Renal cortical epithelial cell (primary cell): Measurements from ENCODE around the gene ZNF804B. TPM values are rescaled to one million over a fixed set of nuclear protein-coding genes. Genes with fewer than 3 reads are reported as not detected.

Experiments
- DNase-seq: peaks from one replicate; pipeline ENCODE4 v3.0.0-alpha.2; 2011; ENCODE audit warnings: low read depth
- total RNA-seq: library from RNA; depleted of rRNA; stranded (reverse); fragments of >200 nt; gene quantifications from 2 replicates; pipeline ENCODE4 v1.2.3, GENCODE V29; 2014

ZNF804B gene
- total RNA-seq, 1 donor from 2014 or later = not detected

DNA sequence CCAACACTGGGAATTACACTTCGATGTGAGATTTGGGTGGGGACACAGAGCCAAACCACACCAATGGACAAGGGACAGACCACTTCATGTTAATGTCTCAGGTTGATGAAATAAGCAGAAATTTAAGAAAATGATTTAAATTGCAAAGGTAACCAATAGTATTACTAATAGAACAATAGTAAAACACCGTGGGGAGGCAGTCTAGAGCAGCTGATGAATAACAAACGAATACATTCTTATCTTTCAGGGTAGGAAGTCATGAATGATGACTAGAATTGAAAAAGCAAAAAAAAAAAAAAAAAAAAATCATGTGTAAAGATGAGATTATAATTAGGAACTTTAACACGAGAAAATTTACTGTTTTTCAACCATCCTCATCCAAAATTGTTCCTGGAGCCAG, 207.9 kb downstream of the ZNF804B start:
- DNase-seq = no peak

DNA sequence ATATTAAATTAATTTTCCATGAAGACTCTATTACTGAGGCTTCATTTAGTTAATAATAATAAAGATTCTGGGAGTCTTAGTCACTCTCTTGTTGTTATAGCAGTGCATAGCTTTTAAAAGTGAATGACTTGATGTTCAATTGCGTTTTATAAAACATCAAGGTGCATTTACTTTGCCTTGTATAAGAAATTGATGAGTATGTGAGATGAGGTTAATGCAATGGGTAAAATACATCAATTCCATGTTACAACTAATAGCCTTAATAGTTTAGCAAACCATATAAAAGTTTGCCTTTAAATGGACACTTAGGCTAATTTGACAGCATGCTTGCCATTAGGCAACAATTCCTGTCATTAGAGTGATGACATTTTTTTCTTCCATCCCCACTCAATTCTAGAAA, 209.7 kb downstream of the ZNF804B start:
- DNase-seq = no peak

DNA sequence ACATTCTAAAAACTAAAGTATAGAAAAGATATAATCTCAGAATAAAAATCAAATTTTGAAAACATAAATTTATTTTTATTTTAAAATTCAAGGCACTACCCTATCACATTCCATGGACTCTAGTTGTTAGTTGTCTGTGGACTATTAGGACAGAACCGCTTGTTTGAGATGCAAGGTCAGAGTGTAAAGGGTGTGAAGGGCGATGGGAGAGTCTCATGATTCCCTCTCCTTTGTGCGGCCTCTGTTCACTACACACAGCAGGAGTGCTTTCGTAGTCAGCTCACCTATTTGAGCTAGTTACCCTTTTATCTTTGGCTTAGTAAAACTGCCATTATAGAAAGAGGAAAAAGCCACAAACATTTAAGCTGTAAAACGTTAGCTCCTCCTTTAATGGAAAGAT, 225.8 kb downstream of the ZNF804B start:
- DNase-seq = no peak

DNA sequence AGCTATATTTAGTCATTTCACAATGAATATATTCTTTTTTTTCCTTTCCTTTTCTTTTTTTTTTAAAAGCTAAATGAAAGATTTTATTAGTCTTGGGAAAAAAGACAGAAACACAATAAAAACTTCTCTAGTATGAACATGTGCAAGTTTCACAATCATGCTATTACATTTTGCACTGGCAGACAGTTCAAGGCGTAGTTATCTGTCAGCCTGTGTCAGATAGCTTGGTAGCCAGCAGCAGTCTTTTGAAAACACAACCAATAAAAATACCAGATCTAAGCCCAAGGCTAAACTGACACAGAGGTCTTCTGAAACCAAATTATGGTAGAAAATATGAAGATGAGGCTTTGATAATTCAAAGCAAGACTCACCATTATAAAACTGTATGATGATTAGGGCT, 241.8 kb downstream of the ZNF804B start:
- no peak for DNase-seq

DNA sequence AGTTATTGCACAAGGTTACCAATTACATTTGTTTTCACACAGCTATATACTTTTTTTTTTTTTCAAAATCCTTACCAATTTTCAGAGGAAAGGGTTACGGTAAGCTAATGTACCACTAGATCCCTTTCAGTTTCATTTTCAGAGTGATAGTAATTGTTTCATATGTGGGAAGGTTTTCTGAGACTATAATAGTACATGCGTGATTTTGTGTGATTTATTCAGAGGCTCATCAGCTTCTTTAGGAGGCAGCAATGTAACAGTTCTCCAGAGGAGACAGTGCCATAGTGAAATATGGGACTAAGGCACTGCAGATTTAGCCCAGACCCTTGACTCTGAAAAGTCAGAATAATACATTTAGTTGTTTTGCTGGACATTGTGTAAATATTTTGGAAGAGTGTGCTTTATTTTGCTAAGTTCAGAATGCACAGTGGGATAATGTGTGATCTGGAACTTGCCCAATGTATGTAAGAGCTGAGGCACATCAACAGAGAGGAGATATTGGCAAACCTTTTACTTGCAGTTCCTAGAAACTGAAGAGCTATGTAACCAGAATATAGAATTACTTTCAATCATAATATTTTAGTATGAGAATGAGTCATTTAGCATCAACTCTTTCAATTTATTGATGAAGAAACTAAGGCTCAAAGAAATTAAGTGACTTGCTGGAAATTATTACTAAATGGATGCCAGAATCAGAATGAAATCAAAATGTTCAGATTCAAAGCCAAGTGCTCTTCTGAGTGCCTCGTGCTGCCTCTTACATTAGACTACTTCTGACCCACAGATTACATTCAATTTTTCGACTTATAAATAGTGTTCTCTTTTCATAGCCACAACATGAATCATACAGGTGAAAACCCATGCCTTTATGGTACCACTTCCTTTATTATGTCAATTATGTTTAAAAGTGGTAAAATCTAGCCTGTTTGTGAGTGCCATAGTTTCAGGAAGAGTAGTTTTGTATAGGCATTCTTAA, 243.8 kb downstream of the ZNF804B start:
- DNase-seq = peak; percentile 19

DNA sequence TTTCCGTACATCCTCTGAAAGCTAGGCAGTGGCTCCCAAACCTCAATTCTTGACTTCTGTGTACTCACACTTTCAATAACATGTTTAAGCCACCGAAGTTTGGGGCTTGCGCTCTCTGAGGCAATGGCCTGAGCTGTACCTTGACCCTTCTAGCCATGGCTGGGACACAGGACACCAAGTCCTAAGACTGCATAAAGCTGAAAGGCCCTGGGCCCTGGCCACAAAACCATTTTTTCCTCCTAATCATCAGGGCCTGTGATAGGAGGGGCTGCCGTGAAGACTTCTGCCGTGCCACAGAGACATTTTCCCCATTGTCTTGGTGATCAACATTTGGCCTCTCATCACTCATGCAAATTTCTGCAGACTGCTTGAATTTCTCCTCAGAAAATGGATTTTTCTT, 252.5 kb downstream of the ZNF804B start:
- no peak for DNase-seq

DNA sequence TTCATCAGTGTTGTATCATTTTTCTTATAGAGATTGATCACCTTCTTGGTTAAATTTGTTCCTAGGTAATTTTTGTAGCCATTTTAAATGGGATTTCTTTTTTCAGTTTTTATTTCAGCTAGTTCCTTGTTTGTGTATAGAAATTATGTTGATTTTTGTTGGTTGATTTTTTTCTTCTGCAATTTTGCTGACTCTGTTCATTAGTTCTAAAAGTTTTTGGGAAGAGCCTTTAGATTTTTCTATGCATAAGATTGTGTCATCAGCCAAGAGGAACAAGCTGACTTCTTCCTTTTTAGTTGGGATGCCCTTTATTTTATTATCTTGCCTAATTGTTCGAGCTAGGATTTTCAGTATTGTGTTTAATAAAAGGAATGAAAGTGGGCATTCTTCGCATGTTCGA, 258.2 kb downstream of the ZNF804B start:
- no peak for DNase-seq

DNA sequence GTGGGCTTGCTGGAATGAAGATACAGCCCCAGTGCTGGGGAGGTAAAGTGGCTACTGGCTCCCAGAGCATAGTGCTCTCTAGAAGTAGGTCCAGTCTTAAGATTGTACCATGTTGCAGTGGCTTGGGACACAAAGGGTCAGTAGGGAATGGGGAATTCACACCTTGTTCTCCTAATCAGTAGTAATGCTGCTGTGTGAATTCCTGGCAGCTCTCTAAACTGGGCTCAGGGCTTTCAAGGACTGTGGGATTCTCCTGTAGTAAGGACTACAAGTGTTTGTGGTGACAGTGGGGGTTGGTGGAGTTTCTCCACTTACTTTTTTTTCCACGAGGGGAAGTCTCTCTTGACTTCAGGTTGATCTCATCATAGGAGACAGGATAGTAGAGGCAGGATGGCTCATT, 262.2 kb downstream of the ZNF804B start:
- DNase-seq = no peak

DNA sequence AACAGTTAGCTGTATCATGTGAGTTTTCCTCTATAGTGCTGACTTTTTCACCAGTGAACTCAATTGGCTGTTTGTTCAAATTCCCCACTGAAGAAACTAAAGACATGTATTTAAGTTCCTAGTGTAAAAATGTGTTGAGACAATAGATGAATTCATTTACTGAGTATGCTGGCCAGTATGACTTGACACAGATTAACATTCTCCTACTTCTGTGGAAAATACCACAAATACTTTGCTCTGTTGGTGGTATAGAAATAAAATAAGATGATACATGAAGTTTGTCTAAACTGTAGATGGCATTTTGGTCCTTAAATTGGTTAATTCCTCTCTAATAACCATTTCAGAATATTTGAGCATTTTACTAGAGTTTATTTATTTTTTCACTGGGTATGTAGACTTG, 263.7 kb downstream of the ZNF804B start:
- DNase-seq = no peak

DNA sequence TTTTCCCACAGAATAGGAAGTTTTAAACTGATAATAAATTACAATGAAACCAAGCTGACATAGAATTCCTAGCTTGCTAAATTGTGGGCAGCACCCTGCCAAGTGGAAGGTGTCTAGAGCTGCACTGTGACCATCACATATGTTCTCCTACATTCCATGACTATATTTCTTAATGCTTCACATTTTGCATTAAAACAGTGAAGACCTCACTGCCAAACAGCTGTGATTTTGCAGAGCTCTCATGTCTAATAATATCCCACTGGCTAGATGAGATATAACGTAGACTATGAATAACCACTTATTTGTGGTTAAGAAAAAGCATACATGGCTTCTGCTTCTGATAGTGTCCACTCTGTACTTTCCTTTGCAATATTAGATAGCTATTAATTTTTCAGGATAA, 264.4 kb downstream of the ZNF804B start:
- DNase-seq = no peak

DNA sequence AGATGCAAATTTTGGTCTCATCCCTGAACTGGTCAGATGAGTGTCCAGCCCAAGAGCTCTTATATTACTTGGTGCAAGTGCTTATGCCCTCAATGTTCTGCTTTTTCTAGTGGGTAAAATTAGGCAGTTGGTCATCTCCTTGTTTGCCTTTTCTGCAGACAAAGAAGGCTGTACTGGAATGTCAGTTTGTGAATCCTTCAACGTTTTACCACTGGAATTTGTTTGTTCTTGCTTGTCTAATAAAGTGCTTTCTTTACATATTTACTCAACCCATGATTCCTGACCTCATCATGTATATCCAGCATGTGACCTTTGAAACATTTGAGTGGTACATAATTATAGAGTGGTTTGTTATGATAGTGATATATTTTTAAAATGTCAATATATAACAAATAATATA, 268.3 kb downstream of the ZNF804B start:
- DNase-seq = peak; percentile 16

DNA sequence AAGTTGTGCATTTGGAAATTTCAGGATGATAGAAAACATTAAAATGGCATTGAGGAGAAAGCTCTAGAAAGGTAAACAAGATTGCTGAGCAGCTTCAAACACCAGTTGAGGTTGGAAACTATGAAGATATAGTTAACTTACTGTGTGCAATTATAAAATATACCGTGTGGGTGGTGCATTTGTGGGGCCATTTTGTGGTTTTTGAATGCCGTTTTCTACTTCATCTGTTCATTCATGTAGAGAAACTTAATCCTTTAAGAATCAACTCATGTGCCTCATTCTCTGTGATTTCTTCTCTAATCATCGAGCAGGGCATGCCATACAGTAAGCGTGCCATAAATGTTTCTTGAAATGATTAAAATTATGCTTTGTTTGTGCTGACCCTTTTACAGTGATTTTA, 268.8 kb downstream of the ZNF804B start:
- no peak for DNase-seq

DNA sequence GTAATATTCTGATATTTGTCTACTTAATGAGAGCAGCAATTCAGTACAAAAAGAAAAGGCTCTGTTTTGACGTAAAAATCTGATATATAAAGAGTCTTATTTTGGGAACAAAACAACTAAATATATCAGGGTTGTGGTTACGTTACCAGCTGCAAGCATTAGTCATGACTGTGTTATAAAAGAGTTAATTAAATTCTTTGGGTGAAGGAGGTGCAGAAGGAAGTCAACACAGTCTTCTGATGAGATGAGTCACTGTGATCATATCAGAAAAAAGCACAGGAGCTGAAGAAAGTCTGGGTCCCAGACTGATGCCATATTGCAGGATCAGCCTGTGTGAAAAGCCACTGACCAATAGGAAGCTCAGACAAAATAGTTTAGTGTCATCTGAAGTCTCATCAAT, 270.4 kb downstream of the ZNF804B start:
- peak; percentile 86 for DNase-seq

DNA sequence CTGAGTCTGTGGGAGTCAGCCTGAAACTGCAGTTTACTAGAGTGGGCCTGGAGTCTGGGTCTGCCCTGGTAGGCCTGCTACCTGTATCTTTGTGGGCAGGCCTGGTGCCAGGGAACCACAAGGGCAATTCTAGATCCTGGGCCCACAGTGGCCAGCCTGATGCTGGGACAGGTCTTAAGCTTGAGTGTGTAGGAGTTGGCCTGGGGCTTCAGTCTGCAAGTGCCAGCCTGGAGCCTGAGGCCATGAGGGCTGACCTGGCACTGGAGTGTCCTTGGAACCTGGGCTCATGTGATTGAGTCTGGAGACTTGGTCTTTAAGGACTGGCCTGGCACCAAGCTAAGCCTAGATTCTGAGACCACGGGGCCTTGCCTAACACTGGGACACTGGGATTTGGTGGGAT, 281.7 kb downstream of the ZNF804B start:
- no peak for DNase-seq

DNA sequence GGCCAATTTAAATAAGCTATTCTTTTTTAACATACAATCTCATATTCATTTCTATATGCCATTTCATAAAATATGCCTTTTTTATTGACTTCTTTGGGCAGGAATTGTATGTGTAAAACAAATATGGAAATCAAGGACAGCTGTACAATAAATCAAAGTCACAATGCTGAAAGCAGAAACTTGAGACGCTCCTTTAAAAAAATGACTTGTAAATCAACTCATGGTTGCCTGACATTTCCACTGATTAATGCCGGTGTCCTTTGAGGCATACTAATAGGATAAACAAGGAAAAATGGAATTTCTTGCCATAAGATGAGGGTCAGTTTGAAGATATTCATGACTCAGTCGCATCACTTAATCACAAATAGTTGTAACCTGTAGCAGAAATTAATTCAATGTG, 283.4 kb downstream of the ZNF804B start:
- no peak for DNase-seq

DNA sequence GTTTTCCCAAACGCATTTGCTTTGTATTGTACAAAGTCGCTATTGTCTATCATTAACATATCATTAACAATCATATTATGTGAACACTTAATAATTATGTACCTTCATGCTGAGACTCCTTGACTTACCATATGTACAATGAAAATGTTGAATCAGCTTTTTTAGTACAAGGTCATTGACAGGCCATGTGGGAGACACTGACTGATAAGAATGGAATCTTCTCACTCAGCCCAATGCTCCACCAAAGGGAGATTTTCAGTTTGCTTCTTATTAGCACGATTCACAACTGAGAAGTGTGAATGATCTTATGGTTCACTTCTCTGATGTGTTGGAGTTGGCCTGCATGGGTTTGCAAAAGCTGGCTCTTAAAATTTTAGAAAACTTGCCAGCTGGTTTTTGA, 289.5 kb downstream of the ZNF804B start:
- peak; percentile 13 for DNase-seq

DNA sequence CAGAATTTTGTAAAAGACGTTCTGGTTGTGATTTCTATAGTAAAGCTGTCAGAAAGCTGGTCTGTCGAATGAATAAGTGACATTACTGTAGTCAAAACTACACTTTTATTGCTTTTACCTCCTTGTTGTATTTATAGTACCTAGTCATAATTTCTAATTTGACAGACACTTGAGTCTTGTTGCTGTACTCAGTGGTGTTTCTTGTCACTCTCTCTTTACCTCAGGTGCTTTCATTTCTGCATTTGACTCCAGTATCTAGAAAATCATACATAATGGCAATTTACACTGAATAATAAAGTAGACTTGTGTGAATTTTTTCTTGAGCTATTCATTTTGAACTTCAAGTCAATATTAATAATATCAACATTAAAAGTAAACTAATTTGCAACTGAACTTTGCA, 293.6 kb downstream of the ZNF804B start:
- DNase-seq = no peak

DNA sequence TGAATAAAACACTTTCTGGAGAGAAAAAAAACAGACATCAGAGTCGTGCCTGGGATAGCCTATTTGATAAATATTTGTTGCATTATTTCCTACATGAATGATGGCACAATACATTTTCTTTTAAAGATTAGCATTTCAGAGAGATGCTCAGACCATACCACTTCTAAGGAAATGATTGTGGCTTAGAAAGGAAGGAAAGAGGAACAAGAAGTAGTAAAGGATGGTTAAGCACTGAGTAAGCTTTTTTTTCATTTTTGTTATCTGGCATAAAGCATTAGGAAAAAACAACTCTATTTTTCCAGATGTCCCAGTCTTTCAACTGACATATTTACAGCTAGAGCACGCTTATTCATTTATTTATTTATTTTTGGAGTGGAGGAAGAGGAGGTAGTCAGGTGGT, 294.9 kb downstream of the ZNF804B start:
- no peak for DNase-seq

DNA sequence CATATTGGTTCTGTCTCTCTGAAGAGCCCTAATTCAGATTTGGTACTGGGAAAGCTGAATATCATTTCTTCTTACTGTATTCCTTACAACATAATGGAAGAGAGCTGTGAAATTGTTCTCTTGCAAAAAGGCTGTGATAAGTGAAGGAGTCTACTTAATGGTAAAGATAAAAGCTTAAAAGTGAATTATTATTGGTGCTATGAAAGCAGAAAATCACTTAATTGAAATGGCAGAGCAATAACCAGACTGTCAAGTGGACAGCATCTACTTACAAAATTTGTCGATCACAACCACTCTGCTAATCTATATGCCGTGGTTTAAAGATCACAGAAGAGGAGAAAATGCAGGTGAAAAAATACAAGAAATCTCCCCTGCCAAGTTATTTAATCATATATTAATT, 300.7 kb downstream of the ZNF804B start:
- no peak for DNase-seq

DNA sequence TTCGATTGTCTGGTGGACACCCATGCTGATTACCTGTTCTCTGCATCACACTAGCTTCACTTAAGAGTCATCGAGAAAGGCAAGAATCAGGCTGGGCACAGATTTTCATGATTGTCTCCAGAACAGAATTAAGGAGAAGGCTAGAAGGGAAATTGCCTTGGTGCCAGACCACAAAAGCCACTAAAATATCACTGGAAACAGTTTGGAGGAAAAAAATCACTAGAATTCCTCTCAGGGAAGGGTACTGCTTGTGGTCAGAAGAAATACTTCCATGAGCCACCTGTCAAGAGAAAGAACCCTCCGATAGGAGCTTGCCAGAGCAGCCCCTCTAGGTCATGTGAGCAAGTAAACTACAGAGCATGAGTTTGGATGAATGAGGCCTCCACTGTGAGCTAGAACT, 305.3 kb downstream of the ZNF804B start:
- peak; percentile 3 for DNase-seq

DNA sequence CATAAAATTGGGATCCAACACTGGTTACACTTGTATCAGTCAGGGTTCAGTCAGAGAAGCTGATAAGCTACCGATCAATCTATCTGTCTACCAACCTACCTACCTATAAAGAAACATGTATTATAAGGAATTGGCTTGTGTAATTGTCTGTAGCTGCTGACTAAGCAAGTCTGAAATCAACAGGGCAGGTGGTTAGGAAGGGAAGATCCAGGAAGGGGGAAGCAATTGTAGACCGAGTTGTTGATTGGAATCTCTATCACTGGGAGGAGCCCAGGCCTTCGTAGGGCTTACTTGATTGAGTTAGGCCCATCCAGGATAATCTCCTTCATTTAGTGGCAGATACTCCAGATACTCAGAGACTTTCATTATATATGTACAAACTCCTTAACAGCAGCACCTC, 307.5 kb downstream of the ZNF804B start:
- no peak for DNase-seq

DNA sequence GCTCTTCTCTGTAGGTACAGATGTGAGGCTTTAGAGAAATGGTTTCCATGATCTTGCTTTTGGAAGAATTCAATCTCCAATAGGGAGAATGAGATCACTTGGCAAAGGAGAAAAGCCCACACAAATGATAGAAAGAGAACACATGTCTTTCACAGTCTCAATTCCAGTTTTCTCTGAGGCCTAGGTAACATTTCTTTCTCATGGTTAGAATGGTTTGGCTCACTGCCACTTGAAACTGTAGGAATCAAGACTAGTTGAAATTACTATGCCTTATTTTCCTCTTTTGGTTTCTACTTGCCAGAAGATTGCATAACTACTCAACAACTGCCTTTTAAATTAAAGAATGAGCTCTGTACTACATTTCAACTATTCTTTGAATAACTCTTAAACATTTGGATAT, 312.6 kb downstream of the ZNF804B start:
- peak; percentile 69 for DNase-seq

DNA sequence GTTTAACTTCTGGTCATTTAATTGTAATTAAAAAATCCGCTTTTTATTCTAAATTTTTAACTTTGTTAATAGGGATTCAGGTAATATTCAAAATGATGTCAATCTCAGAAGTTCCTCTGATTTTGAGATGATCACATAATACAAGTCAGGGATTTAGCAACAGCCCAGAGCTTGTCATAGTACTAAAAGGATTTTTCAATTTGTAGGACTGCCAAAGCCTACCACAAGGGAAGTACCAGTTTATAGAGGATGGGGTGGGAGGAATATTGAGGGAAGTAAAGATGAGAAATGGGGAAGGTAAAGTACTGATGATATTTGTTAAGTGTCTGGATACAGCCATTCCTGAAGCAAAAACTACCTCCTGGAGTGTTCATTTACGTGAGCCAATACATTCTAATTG, 314.3 kb downstream of the ZNF804B start:
- no peak for DNase-seq

DNA sequence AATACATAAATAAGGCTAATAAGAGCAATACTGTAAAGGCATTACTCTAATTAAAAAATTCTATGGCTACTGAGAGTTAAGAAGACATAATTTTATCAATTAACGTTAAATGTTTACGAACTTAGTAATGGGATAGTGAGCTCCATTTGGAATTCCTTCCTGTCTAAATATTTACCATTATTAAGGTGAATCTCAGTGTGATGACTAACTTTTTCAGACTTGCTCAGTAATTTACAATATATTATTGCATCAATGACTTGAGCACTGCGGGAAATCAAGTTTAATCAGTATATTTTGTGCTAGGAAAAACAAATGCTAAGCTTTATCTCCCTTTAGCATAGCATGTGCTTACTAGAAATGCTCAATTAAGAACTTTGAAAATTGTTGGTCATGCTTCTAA, 318.5 kb downstream of the ZNF804B start:
- peak; percentile 12 for DNase-seq
